Inferior parietal cortex (tissue), 1 donor: Measurements from ENCODE around the gene RPUSD1.
"Not testable (repeated sequence)": the region's sequence is repeated elsewhere in the genome, so short reads cannot be mapped to it uniquely, and the experiment has no call there.

Experiments used
- DNase-seq: peaks from one replicate; pipeline ENCODE4 v3.0.0-alpha.2; 2016; ENCODE audit errors: extremely low spot score

RPUSD1 gene

GRCh38 chr16:747978-748746, 40.0 kb downstream of the RPUSD1 start:
- DNase-seq, result no peak

- no peak for DNase-seq
These were observed 41.5 kb downstream of the RPUSD1 start for GRCh38 chr16:746637-747036.

DNA sequence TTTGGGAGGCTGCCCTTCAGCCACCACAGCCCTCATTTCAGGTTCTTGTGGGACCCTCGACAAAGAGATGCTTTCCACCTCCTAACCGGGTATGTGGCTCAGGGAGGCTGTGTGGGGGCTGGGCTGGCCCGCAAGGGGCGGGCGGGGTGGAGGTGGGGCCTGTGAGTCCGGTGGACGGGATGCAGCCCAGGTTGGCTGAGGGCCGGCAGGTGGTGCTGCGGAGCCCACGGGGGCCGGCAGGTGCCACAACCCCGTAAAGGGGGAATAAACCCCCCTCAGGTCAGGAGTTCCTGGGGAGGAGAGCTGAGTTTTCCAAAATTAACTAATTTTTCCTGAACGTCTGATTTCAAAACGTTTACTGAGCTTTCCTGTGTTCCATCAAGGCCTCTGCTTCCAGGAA, 42.4 kb downstream of the RPUSD1 start:
- no peak for DNase-seq

DNA sequence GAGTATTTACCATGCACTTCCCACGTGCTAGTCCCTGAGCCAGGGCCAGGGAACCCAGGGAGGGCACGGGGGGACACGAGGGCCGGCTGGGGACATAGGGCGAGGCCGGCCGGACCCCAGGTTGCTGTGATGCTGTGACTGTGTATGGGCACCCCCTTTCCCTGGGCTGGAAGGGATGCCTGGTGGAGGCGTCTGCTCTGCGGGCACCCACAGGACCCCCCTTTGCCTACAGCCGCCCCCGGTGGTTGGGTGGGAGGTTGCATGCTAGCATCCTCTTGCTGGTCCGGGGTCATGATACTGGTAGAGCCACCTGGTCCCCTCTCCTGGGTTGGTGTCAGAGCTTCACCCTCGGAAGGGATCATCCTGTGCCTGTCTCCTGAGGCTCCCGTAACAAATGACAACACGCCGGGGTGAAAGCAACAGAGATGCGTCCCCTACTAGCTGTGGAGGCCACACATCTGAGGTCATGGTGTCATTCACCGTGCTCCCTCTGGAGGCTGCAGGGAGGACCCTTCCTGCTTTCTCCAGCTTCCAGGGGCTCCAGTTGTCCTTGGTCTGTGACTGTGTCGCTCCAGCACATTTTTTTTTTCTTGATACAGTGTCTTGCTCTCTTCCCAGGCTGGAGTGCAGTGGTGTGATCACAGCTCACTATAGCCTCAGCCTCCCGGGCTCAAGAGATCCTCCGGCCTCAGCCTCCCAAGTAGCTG, 44.2 kb downstream of the RPUSD1 start:
- no peak for DNase-seq

DNA sequence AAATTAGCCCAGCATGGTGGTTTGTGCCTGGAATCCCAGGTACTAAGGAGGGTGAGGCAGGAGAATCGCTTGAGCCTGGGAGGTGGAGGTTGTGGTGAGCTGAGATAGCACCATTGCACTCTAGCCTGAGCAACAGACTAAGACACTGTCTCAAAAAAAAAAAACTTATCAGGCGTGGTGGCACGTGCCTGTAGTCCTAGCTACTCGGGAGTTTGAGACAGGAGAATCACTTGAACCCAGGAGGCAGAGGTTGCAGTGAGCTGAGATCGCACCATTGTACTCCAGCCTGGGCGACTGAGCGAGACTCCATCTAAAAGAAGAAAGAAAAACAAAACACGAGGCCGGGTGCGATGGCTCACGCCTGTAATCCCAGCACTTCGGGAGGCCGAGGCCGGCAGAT, 45.3 kb downstream of the RPUSD1 start:
- DNase-seq, result not testable (repeated sequence)

DNA sequence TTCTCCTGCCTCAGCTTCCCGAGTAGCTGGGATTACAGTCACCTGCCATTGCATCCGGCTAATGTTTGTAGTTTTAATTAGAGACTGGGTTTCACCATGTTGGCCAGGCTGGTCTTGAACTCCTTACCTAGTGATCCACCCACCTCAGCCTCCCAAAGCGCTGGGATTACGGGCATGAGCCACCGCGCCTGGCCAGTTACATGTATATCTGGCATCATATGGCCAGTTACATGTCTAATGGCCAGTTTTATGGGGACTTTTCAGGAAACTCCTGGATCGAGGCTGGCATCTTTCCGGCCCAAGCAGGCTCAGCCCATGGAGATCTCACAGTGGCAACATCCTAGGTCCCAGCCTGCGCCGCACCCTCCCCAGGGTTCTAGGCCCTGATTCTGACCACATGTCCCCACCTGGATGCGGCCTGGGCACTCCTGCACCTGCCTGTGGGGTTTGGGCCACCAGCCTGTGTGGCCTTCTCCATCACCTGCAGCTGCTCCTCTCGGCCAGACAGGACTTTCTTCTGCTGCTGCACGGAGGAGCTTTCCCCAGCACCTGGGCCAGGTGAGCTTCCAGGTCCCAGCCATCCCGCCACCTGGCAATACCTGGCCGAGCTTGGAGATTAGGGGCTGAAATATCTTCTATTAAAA, 46.1 kb downstream of the RPUSD1 start:
- no peak for DNase-seq

- DNase-seq, result peak; percentile 83
These were observed 47.2 kb downstream of the RPUSD1 start, which contains the start of gene CIAO3 for GRCh38 chr16:740764-741505. Gene CIAO3 (minus strand): TSS chr16:740997. CDS start chr16:740985, 12 bp downstream.

DNA sequence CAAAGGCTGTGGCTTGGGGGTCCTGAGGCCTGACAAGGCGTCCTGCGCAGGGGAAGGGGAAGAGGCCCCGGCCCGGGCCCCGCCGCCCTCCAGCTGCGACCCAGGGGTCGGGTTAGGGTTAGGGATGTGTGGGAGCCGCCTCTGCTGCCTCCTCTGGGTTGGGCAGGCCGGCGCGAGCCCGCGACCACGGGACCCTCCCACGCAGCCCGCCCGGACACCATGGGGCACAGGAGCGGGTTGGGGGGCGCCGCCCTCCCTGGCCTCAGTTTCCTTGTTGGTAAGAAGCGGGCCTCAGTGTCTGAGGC, 47.8 kb downstream of the RPUSD1 start:
- DNase-seq, result no peak

- DNase-seq, result no peak
These were observed 48.4 kb downstream of the RPUSD1 start for GRCh38 chr16:739560-740458.

GRCh38 chr16:736936-737481, 51.2 kb downstream of the RPUSD1 start:
- DNase-seq, result no peak

- no peak for DNase-seq
These were observed 52.2 kb downstream of the RPUSD1 start for GRCh38 chr16:735982-736453.

DNA sequence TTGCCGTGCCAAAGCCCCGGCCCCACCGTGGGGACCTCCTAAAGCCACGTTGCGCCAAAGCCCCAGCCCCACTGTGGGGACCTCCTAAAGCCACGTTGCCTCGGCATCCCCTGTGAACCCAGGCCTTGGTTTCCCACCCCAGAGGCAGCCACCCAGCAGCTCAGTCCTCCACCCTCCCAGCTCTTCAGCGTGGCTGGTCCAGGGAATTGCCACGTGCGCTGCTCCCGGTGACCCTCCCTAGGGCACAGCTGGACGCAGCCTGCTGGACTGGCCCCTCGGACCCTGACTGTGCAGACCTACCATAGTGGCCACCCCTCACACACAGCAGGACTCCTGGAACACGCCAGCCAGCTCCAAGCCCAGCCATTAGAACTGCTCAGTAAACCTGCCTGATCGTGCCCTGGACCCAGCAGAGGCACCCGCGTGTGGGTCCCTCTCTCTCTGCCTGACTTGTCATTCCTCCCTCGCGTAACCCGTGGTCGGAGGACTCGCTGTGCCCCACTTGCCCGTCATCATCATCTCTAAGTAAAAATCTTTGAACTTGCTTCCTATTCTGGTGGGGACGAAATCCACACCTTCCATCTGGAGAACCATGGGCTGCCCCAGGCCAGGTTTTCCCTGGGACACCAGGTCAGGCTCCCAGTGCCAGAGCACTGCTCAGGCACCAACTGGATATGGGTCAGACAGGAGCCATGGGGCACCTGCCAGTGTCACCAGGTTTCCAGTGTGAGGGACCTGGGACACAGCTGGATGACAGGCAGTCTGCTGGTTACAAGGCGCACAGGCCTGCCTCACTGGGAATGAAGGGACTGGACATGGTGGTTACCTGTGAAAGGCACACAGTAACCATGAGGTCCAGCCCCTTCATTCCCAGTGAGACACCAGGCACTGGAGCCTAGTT, 53.0 kb downstream of the RPUSD1 start:
- no peak for DNase-seq
